RKO (cell line): ENCODE measurements around the gene HIVEP2.
A peak's percentile ranks its signal among the peaks of the same experiment; 100 is the strongest.
"Not testable (repeated sequence)": the region's sequence is repeated elsewhere in the genome, so short reads cannot be mapped to it uniquely, and the experiment has no call there.

Experiments used
- DNase-seq: peaks from one replicate; pipeline ENCODE4 v3.0.0-alpha.2; 2016; ENCODE audit warnings: low spot score

Gene HIVEP2

GRCh38 chr6:142945049-142945445 is at the start of gene HIVEP2:
TSS of gene HIVEP2 (minus strand) at chr6:142945176. CDS start at chr6:142774738, 170,438 bp downstream.
- DNase-seq = peak; percentile 87

GRCh38 chr6:142993977-142994376 is 49.0 kb upstream of the HIVEP2 start:
- no peak for DNase-seq

GRCh38 chr6:142987490-142987889 is 42.5 kb upstream of the HIVEP2 start:
- no peak for DNase-seq

- DNase-seq = no peak
Observed at GRCh38 chr6:142985281-142985680, 40.3 kb upstream of the HIVEP2 start.

- no peak for DNase-seq
Observed at GRCh38 chr6:142984386-142984785, 39.4 kb upstream of the HIVEP2 start.

- no peak for DNase-seq
Observed at GRCh38 chr6:142975365-142975764, 30.4 kb upstream of the HIVEP2 start.

GRCh38 chr6:142970941-142971340 is 26.0 kb upstream of the HIVEP2 start:
- DNase-seq = not testable (repeated sequence)

- no peak for DNase-seq
Observed at GRCh38 chr6:142968601-142969000, 23.6 kb upstream of the HIVEP2 start.

- no peak for DNase-seq
Observed at GRCh38 chr6:142966294-142966693, 21.3 kb upstream of the HIVEP2 start.

GRCh38 chr6:142965164-142965563 is 20.2 kb upstream of the HIVEP2 start:
- DNase-seq = no peak

GRCh38 chr6:142960098-142960497 is 15.1 kb upstream of the HIVEP2 start:
- peak; percentile 41 for DNase-seq

- DNase-seq = no peak
Observed at GRCh38 chr6:142958343-142958742, 13.4 kb upstream of the HIVEP2 start.

GRCh38 chr6:142956726-142957125 is 11.8 kb upstream of the HIVEP2 start:
- no peak for DNase-seq

GRCh38 chr6:142954844-142955243 is 9.9 kb upstream of the HIVEP2 start:
- DNase-seq = no peak

- DNase-seq = no peak
Observed at GRCh38 chr6:142953373-142954273, 8.6 kb upstream of the HIVEP2 start.

GRCh38 chr6:142952614-142953013 is 7.6 kb upstream of the HIVEP2 start:
- no peak for DNase-seq

GRCh38 chr6:142950291-142950690 is 5.3 kb upstream of the HIVEP2 start:
- no peak for DNase-seq

- DNase-seq = peak; percentile 44
Observed at GRCh38 chr6:142947714-142948480, 2.9 kb upstream of the HIVEP2 start.

- DNase-seq = peak; percentile 89
Observed at GRCh38 chr6:142946924-142947713, 2.1 kb upstream of the HIVEP2 start.

- peak; percentile 96 for DNase-seq
Observed at GRCh38 chr6:142946181-142946923, 1.4 kb upstream of the HIVEP2 start.

- DNase-seq = peak; percentile 65
Observed at GRCh38 chr6:142945446-142946180, 637 bp upstream of the HIVEP2 start.
